A673 (cell line): ENCODE results near the gene WFS1. TPM values are rescaled to one million over a fixed set of nuclear protein-coding genes. Genes with fewer than 3 reads are reported as not detected.

Experiments
- BruUV-seq: library from RNA; stranded (reverse); fragments of 400-500 nt; replicated peaks from 2 replicates; lab custom pipeline; 2021; lab: Mats Ljungman, UMichigan
- CTCF ChIA-PET: fragments of 300-600 bp; sonication (Branson Sonifier 250); formaldehyde crosslinking; loops from one replicate; lab custom pipeline; 2022; ENCODE audit warnings: antibody characterized with exemption; lab: Charles Lee
- POLR2A ChIA-PET: fragments of 300-600 bp; sonication (Branson Sonifier 250); formaldehyde crosslinking; loops from one replicate; lab custom pipeline; 2022; ENCODE audit warnings: antibody characterized with exemption; ENCODE audit not compliant: low non-redundant PET; lab: Charles Lee
- DNase-seq: peaks from one replicate; pipeline ENCODE4 v3.0.0-alpha.2; 2015; ENCODE audit warnings: low spot score
- H3K27ac ChIP-seq: fragments of 200-600 bp; sonication (generic); 2 replicates; pipeline ENCODE4 v1.5.1; 2016; ENCODE audit warnings: mixed run types, low read depth, mild to moderate bottlenecking, mixed read lengths, antibody characterized with exemption, low read length; ENCODE audit not compliant: poor library complexity, severe bottlenecking
- H3K27me3 ChIP-seq: fragments of 200-600 bp; sonication (generic); replicated peaks from 2 replicates; pipeline ENCODE4 v1.6.1; 2017; ENCODE audit warnings: mixed run types, low read depth, mild to moderate bottlenecking, mixed read lengths, antibody characterized with exemption, low read length; ENCODE audit not compliant: insufficient read depth, poor library complexity
- H3K36me3 ChIP-seq: fragments of 200-600 bp; sonication (generic); 2 replicates; pipeline ENCODE4 v1.6.1; 2016; ENCODE audit warnings: mixed run types, mild to moderate bottlenecking, mixed read lengths, antibody characterized with exemption, low read length; ENCODE audit not compliant: insufficient read depth, poor library complexity, severe bottlenecking
- H3K4me1 ChIP-seq: fragments of 200-600 bp; sonication (generic); 2 replicates; pipeline ENCODE4 v1.6.1; 2017; ENCODE audit warnings: mixed run types, mild to moderate bottlenecking, mixed read lengths, antibody characterized with exemption, low read length; ENCODE audit not compliant: insufficient read depth, poor library complexity, severe bottlenecking
- H3K4me3 ChIP-seq: fragments of 200-600 bp; sonication (generic); 2 replicates; pipeline ENCODE4 v1.5.1; 2016; ENCODE audit warnings: low read depth, mixed run types, mild to moderate bottlenecking, mixed read lengths, low read length; ENCODE audit not compliant: poor library complexity, severe bottlenecking
- H3K9me3 ChIP-seq: fragments of 200-600 bp; sonication (generic); 2 replicates; pipeline ENCODE4 v1.6.1; 2016; ENCODE audit warnings: mixed run types, low read depth, mild to moderate bottlenecking, mixed read lengths, antibody characterized with exemption, low read length; ENCODE audit not compliant: poor library complexity, severe bottlenecking
- EZH2 ChIP-seq: fragments of 200-600 bp; sonication (generic); IDR thresholded peaks from 2 replicates; pipeline ENCODE4 v1.6.1; 2017; ENCODE audit warnings: borderline replicate concordance, low read depth, mild to moderate bottlenecking, mixed read lengths, antibody characterized with exemption, low read length; ENCODE audit not compliant: poor library complexity, severe bottlenecking
- intact Hi-C: fragments of 100-400 bp; cut with micrococcal nuclease; formaldehyde crosslinking; loops from one replicate; pipeline ENCODE4 v1.10.0; 2022; ENCODE audit not compliant: unreplicated experiment
- total RNA-seq: library from RNA; stranded (reverse); gene quantifications from 2 replicates; pipeline ENCODE4 v1.2.3, GENCODE V29; 2021
- TF ChIP-seq, protein P1 (sequence below): fragments of 300-800, 200-600 bp; sonication (generic); conservative IDR thresholded peaks from 2 replicates; pipeline ENCODE4 v1.5.1; 2017; ENCODE audit warnings: low read depth, mild to moderate bottlenecking, antibody characterized with exemption, low read length, moderate library complexity, mixed read lengths

WFS1 gene
- total RNA-seq, 1 experiment from 2014 or later, result 14.0 TPM

- ChIA-PET CTCF (interaction anchor here (0.7 kb wide), 1 partner anchor 335 kb away, joined by 3 read pairs; no protein-coding TSS in a partner anchor), POLR2A (no interaction called here)
- intact Hi-C loops, result loop anchor here (5.0 kb wide), 1 partner anchor 214 kb away; no protein-coding TSS in a partner anchor
- DNase-seq, result peak; percentile 43
- Histone ChIP-seq H3K9me3 (no peaks in the 10 kb centered on the region), H3K36me3 (no peaks in the 10 kb centered on the region), H3K4me3 (no peak overlapping the region), H3K4me1 (no peaks in the 10 kb centered on the region), H3K27ac (no peak overlapping the region), H3K27me3 (peaks cover 43% of the 10 kb centered on the region)
- TF ChIP-seq, protein P1, sequence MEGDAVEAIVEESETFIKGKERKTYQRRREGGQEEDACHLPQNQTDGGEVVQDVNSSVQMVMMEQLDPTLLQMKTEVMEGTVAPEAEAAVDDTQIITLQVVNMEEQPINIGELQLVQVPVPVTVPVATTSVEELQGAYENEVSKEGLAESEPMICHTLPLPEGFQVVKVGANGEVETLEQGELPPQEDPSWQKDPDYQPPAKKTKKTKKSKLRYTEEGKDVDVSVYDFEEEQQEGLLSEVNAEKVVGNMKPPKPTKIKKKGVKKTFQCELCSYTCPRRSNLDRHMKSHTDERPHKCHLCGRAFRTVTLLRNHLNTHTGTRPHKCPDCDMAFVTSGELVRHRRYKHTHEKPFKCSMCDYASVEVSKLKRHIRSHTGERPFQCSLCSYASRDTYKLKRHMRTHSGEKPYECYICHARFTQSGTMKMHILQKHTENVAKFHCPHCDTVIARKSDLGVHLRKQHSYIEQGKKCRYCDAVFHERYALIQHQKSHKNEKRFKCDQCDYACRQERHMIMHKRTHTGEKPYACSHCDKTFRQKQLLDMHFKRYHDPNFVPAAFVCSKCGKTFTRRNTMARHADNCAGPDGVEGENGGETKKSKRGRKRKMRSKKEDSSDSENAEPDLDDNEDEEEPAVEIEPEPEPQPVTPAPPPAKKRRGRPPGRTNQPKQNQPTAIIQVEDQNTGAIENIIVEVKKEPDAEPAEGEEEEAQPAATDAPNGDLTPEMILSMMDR, result peak; percentile 72
- TF ChIP-seq EZH2, result no peak
- BruUV-seq, result no TSS peak
Measured at GRCh38 chr4:6333301-6334202, 63.9 kb downstream of the WFS1 start.

- TF ChIP-seq EZH2, result no peak
- TF ChIP-seq, protein P1, result 0 out of 2 replicates have a peak, but pooled peaks have one; percentile 6
- CTCF ChIA-PET, result interaction anchor here (0.7 kb wide), 1 partner anchor 335 kb away, joined by 3 read pairs; no protein-coding TSS in a partner anchor
- POLR2A ChIA-PET, result no interaction called here
- H3K27ac ChIP-seq, result no peak overlapping the region
- H3K36me3 ChIP-seq, result no peaks in the 10 kb centered on the region
- no peak overlapping the region for H3K4me3 ChIP-seq
- DNase-seq, result no peak
- H3K27me3 ChIP-seq, result peaks cover 43% of the 10 kb centered on the region
- intact Hi-C loops, result loop anchor here (5.0 kb wide), 1 partner anchor 213 kb away; no protein-coding TSS in a partner anchor
- H3K4me1 ChIP-seq, result no peaks in the 10 kb centered on the region
- H3K9me3 ChIP-seq, result no peaks in the 10 kb centered on the region
- BruUV-seq, result no TSS peak
Measured at GRCh38 chr4:6334203-6334887, 64.7 kb downstream of the WFS1 start.

DNA sequence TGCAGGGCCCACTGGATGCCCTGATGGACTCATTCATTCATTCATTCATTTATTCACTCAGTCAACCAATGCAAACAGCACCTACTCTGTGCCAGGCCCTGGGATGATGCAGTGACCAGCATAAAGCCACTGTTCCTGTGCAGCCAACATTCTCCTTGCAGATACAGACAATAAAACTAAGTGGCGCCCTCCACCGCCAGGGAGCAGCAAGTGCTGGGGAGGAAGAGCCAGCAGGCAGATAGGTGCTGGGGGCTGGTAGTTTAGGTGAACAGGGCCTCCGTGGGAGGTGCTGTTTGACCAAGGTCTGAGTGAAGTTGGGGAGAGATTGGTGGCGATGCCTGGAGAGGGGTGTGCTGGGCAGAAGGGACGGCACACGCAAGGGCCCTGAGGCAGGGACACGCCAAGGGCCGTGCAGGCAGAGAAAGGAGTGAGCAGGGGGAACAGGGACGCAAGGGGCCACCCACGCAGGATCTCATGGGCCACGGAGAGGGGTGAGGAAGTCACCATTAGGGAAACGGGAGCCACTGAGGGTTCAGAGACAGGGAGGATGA lies 65.5 kb downstream of the WFS1 start:
- intact Hi-C loops, result no loop called here
- Histone ChIP-seq H3K27me3 (peaks cover 36% of the 10 kb centered on the region), H3K27ac (no peak overlapping the region), H3K4me1 (no peaks in the 10 kb centered on the region), H3K9me3 (no peaks in the 10 kb centered on the region), H3K36me3 (no peaks in the 10 kb centered on the region), H3K4me3 (no peak overlapping the region)
- ChIA-PET POLR2A (no interaction called here), CTCF (no interaction called here)
- BruUV-seq, result no TSS peak
- DNase-seq, result no peak
- no peak for TF ChIP-seq EZH2
- TF ChIP-seq, protein P1, result 0 out of 2 replicates have a peak, but pooled peaks have one; percentile 15
